GM18502 (cell line): ENCODE measurements around the gene PDE8B.
"Not testable (repeated sequence)": the region's sequence is repeated elsewhere in the genome, so short reads cannot be mapped to it uniquely, and the experiment has no call there.

Source experiments
- ATAC-seq: cut with Tn5 transposase; IDR thresholded peaks from one replicate; pipeline ENCODE4 v1.9.1; 2021; ENCODE audit warnings: mild to moderate bottlenecking; ENCODE audit not compliant: unreplicated experiment, poor library complexity

PDE8B gene

GRCh38 chr5:77354454-77354853 lies 144.0 kb downstream of the PDE8B start:
- ATAC-seq, result no peak

GRCh38 chr5:77355080-77355479 lies 144.6 kb downstream of the PDE8B start:
- ATAC-seq, result no peak

GRCh38 chr5:77355751-77356150 lies 145.3 kb downstream of the PDE8B start:
- no peak for ATAC-seq

DNA sequence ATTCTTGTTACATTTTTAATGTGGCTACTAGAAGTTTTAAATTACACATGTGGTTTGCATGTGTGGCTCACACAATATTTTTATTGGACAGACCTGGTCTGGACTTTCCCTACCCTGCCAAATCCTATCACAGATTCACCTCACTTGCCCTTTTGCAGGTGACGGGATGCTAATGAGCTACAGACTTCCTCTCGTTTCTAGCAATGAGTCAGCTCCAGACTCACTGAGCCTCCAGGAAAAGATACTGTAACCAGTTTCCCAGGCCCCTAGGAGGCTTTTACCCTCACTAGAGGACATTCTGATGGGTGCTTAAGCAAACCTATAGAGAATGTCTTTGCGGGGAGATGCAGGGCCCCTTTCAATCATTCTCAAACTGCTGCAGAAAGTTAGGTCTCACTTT lies 146.3 kb downstream of the PDE8B start:
- peak; percentile 93 for ATAC-seq

DNA sequence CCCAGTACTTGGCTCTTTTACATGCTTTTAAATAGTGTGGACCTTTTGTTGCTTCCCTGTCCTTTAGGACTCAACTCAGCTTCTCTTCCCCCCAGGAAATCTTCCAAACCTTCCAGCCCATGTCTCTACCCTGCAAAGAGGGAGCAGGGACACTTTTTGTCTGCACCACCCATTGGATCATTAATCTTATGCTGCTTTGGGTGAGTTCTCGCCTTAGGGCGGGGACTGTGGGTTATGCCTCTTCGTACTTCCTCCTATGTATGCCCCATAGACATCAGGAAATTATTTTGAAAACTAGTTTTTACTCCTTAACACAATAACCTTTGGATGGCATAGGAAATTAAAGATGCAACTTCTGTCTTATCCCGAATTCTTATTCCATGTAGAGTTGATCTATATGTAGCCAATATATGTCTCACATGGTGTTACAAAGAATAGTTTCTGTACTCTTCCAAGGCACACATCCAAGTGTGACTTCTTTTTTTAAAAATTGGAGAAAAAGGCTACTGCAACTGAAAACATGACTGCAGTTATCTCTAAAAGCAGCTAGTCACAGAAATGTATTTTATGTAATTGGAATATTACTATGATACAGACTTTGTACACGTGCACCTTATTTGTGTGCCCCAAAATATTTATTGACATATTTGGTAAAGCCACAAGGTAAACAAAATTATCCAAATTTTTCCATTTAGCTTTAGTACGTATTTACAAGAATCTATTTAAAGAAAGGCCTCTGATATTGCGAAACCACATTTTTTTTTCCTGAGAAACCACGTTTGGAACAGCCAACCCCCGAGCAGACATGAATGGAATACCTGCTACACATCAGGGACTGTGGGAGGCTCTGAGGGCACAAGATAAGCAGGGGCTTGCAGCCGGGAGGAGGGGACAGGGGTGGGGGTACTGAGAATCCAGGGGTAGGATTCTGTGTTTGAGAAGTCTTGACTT lies 148.1 kb downstream of the PDE8B start:
- no peak for ATAC-seq

DNA sequence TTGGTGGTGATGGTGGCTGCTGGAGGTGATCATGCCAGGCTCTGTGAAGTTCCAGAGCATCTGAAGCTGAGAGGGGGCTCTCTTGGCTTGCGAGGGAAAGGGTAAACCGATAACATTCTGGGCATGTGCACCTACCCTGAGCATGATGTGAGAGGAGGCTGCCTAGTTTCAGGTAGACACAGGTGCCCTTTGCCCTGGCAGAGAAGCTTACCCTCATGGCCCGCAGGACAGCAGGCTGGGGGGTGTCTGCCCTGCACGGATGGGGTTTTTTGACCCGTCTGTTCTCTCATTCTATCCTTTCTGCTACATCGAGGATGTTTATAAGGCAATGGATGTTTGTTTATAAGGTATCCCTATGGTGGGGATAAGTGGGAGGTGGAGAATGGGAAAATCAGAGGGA lies 148.8 kb downstream of the PDE8B start:
- no peak for ATAC-seq

GRCh38 chr5:77360381-77360780 lies 149.9 kb downstream of the PDE8B start:
- ATAC-seq, result no peak

GRCh38 chr5:77360973-77361372 lies 150.5 kb downstream of the PDE8B start:
- no peak for ATAC-seq

GRCh38 chr5:77366717-77367500 lies 156.4 kb downstream of the PDE8B start:
- no peak for ATAC-seq

GRCh38 chr5:77367741-77368140 lies 157.3 kb downstream of the PDE8B start:
- no peak for ATAC-seq

- no peak for ATAC-seq
These were observed 157.9 kb downstream of the PDE8B start for GRCh38 chr5:77368367-77368766.

DNA sequence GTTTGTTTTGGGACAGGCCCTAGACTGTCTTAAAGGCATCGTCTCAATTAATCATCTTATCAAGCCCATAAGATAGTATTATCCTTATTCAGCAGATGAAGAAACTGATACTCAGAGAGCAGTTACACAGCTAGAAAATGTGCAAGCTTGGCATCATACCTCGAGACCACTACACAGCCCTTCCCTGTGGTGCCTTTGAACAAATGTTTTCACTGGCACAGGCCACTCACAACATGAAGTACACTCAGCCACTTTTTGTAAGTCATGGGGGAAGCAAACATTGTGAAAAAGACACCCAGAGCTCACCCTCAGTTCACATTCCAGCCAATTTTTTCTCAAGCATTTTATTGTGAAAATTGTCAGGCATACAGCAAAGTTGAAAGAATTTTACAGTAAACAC lies 159.1 kb downstream of the PDE8B start:
- ATAC-seq, result no peak

- ATAC-seq, result no peak
These were observed 164.2 kb downstream of the PDE8B start for GRCh38 chr5:77374686-77375085.

DNA sequence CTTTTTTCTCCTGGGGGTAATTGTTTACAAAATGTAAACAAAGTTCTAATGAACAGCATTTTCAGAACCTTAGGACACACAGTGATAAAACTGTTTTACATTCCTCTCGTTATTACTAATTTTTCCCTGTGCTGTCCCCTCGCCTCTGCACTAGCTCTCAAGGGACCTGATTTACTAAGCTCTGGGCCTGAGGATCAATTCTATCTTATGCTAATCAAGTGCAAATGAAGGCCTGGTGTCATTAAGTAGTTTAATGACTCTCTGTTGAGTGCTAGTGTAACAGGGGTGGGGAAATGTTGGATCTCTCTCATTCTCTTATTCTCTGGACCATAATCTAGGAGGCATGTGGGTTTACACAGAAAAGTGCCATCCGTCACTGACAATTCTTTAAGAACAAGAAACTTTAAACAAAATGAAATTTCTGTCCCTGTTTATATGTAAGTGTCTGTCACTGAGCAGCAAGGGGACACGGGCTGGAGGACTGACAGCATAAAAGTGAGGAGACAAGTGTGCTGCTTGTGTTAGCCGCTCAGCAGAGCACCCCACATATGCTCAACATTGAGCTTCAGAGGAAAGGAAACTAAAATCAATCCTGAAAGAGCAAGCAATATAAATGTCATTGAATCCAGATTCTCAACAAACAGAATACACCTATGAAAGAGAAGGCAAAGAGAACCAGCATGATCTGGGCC lies 166.3 kb downstream of the PDE8B start:
- no peak for ATAC-seq

GRCh38 chr5:77379558-77380061 lies 169.1 kb downstream of the PDE8B start:
- peak; percentile 88 for ATAC-seq

DNA sequence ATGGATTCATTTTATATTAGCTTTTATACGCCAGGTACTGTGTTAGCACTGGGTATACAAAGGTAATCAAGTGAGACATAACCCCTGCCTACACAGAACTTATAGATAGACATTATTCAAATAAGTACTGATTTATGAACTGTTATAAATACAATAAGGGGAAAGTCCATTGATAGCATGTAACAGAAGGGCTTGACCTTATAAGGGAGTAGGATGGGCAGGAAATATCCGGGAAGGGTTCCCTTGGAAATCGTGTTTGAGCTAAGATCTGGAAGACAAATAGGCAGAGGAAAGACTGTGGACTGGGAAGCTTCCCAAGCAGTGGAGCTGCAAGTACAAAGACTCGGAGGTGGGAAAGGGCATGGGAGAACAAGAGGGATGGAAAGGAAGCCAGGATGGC lies 170.2 kb downstream of the PDE8B start:
- no peak for ATAC-seq

DNA sequence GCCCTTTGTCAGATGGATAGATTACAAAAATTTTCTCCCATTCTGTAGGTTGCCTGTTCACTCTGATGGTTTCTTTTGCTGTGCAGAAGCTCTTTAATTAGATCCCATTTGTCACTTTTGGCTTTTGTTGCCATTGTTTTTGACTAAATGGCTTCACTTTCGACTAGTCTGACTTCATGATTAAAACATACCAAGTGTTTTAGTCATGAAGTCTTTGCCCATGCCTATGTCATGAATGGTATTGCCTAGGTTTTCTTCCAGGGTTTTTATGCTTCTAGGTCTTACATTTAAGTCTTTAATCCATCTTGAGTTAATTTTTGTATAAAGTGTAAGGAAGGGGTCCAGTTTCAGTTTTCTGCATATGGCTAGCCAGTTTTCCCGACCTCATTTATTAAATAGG lies 172.9 kb downstream of the PDE8B start:
- not testable (repeated sequence) for ATAC-seq

- not testable (repeated sequence) for ATAC-seq
These were observed 175.9 kb downstream of the PDE8B start for GRCh38 chr5:77386340-77386739.

- ATAC-seq, result no peak
These were observed 179.3 kb downstream of the PDE8B start for GRCh38 chr5:77389746-77390145.

DNA sequence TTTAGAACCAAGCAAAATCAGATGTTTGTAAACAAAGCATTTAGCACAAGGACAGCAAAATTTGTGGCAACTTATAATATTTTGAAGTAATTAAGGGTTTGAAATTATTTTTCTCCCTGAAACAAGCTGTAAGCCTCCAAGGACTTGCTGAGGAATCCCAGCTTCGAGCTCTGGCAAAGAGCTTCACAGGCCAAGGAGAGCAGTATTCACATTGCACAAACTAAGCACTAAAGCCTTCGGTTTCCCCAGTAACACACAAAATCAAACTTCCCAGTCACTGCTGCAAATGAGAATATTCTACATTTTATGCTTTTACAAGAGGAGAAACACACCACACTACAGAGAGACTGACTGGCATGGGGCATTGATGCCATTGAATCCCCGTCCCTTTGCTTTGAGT lies 179.7 kb downstream of the PDE8B start:
- no peak for ATAC-seq

DNA sequence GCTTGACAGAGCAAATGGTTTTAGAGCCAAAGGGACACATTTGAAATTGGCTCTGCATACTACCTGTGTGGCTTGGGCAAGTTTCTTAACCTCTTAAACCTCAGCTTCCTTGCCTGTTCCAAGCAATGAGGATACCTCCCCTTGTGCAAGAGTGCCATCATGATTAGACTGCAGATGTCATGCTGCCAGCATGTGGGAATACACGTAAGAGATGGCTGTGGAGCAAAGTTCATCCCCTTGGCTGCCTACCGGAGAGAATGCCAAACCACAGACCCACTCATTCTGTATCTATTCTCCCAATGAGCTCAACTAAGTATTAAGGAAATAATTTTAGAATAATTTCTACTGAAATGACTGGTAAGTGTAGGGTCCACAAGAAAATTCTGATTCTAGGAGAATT lies 180.3 kb downstream of the PDE8B start:
- ATAC-seq, result no peak
